GM12878 (cell line): ENCODE results near the gene DGCR8. TPM values are rescaled to one million over a fixed set of nuclear protein-coding genes. Genes with fewer than 3 reads are reported as not detected.

ENCODE experiments used
- ATAC-seq: fragments of 200-7000 bp; cut with Tn5 transposase; 3 replicates; pipeline ENCODE4 v1.9.1; 2020; ENCODE audit warnings: mild to moderate bottlenecking, moderate library complexity
- BruUV-seq: library from RNA; stranded (reverse); fragments of 400-500 nt; replicated peaks from 2 replicates; lab custom pipeline; 2021; lab: Mats Ljungman, UMichigan
- CTCF ChIA-PET: fragments of 300-600 bp; sonication (Branson Sonifier 250); formaldehyde crosslinking; extraction: SDS; loops from one replicate; lab custom pipeline; 2021; ENCODE audit warnings: inconsistent platforms; lab: Yijun Ruan, JAX
- POLR2A ChIA-PET: fragments of 350-600 bp; formaldehyde crosslinking; extraction: SDS; loops from one replicate; lab custom pipeline; 2021; ENCODE audit warnings: inconsistent platforms; lab: Charles Lee
- RAD21 ChIA-PET: fragments of 300-600 bp; sonication (Branson Sonifier 250); formaldehyde crosslinking; loops from one replicate; lab custom pipeline; 2023; ENCODE audit warnings: antibody characterized with exemption; ENCODE audit not compliant: unreplicated experiment; lab: Charles Lee
- SMC1A ChIA-PET: fragments of 300-600 bp; sonication (Branson Sonifier 250); formaldehyde crosslinking; loops from one replicate; lab custom pipeline; 2023; ENCODE audit not compliant: unreplicated experiment, uncharacterized antibody; lab: Charles Lee
- DNase-seq: peaks from one replicate; pipeline ENCODE4 v3.0.0-alpha.2; 2011; ENCODE audit warnings: low read depth, low spot score
- FAIRE-seq: peaks from 3 replicates; lab custom pipeline; 2011; peaks lifted over from hg19 to GRCh38; lab: Jason Lieb, UNC
- H2AFZ ChIP-seq: 2 replicates; pipeline ENCODE4 v1.6.0; 2011; ENCODE audit warnings: low read depth, low read length, control low read depth; ENCODE audit not compliant: control insufficient read depth
- H3K27ac ChIP-seq: 2 replicates; pipeline ENCODE4 v1.5.1; 2011; ENCODE audit warnings: control low read depth; ENCODE audit not compliant: control insufficient read depth, insufficient read depth
- H3K27me3 ChIP-seq, 2 experiments: replicated peaks in 1 of 2; 2 replicates each; pipeline versions ENCODE4 v1.6.0 to v1.6.1; 2011; ENCODE audit warnings: low read length in 1 of 2; ENCODE audit not compliant: control insufficient read depth in 2 of 2, insufficient read depth in 2 of 2
- H3K36me3 ChIP-seq, 2 experiments: 2 replicates each; pipeline ENCODE4 v1.5.1; 2011; ENCODE audit warnings: low read length in 1 of 2; ENCODE audit not compliant: control insufficient read depth in 2 of 2, insufficient read depth in 2 of 2
- H3K4me1 ChIP-seq: 2 replicates; pipeline ENCODE4 v1.6.1; 2011; ENCODE audit warnings: mild to moderate bottlenecking, low read length, moderate library complexity, mixed read lengths; ENCODE audit not compliant: control insufficient read depth, insufficient read depth
- H3K4me2 ChIP-seq: 2 replicates; pipeline ENCODE4 v1.6.0; 2011; ENCODE audit warnings: control low read depth; ENCODE audit not compliant: control insufficient read depth, insufficient read depth
- H3K4me3 ChIP-seq: fragments of 200-600 bp; sonication (generic); 2 replicates; pipeline ENCODE4 v1.5.1; 2016
- H3K79me2 ChIP-seq: 2 replicates; pipeline ENCODE4 v1.6.0; 2011; ENCODE audit warnings: low read length; ENCODE audit not compliant: control insufficient read depth, insufficient read depth
- H3K9ac ChIP-seq: 2 replicates; pipeline ENCODE4 v1.8.0; 2011; ENCODE audit warnings: low read length, control low read depth, mixed read lengths; ENCODE audit not compliant: control insufficient read depth, insufficient read depth
- H3K9me3 ChIP-seq: replicated peaks from 3 replicates; pipeline ENCODE4 v1.5.1; 2011; ENCODE audit warnings: mild to moderate bottlenecking, low read length; ENCODE audit not compliant: control insufficient read depth, insufficient read depth
- H4K20me1 ChIP-seq: 2 replicates; pipeline ENCODE4 v1.6.0; 2011; ENCODE audit not compliant: control insufficient read depth, insufficient read depth
- EZH2 ChIP-seq: IDR thresholded peaks from 2 replicates; pipeline ENCODE4 v1.6.1; 2012; ENCODE audit warnings: low read depth, mild to moderate bottlenecking, control low read depth, inconsistent platforms, low read length, borderline replicate concordance; ENCODE audit not compliant: control insufficient read depth
- HDAC6 ChIP-seq: fragments of 200-600 bp; sonication (generic); IDR thresholded peaks from one replicate; pipeline ENCODE4 v1.8.0; 2017; ENCODE audit warnings: antibody characterized with exemption; ENCODE audit not compliant: unreplicated experiment
- SKIL ChIP-seq: fragments of 450-650 bp; IDR thresholded peaks from 2 replicates; pipeline ENCODE4 v1.6.1; 2017; ENCODE audit warnings: mild to moderate bottlenecking, low read depth, inconsistent platforms; ENCODE audit not compliant: poor library complexity, severe bottlenecking
- WGBS: methylation state at CpG from one replicate; pipeline ENCODE4 v1.1.6; 2016; ENCODE audit warnings: low lambda C conversion rate; ENCODE audit not compliant: insufficient replicate concordance, insufficient coverage; ENCODE audit errors: missing lambda C conversion rate; 5-methylcytosine and 5-hydroxymethylcytosine counted together
- in situ Hi-C: fragments of 300-500 bp; cut with MboI; formaldehyde crosslinking; loops from 9 replicates; pipeline ENCODE4 v1.14.3; 2018; ENCODE audit warnings: mixed read lengths
- intact Hi-C: fragments of 100-400 bp; cut with micrococcal nuclease; formaldehyde crosslinking; loops from one replicate; pipeline ENCODE4 v1.14.2; 2022; ENCODE audit not compliant: unreplicated experiment
- polyA plus RNA-seq, 11 experiments: library from polyadenylated mRNA; depleted of rRNA in 4 of 11; unstranded in 6 of 11; stranded (reverse) in 5 of 11; fragments of >200 nt; fragmentation: Nextera tagmentation in 4 of 11; fragmentation: Illumina TruSeq in 1 of 11; extraction: Ambion mirVana in 4 of 11; extraction: Trizol in 1 of 11; gene quantifications; 1 replicate in 1 of 11; 2 replicates in 10 of 11; pipeline versions ENCODE4 v1.2.1 to v1.2.3, GENCODE V29; 2011 to 2016; ENCODE audit warnings: inconsistent platforms in 2 of 11, missing spikeins in 2 of 11, low read depth in 1 of 11
- total RNA-seq, 4 experiments: library from RNA; depleted of rRNA in 3 of 4; stranded (reverse); fragments of >200 nt in 3 of 4; fragmentation: Illumina TruSeq in 1 of 4; extraction: Trizol in 1 of 4; gene quantifications; 2 replicates each; pipeline versions ENCODE4 v1.2.1 to v1.2.3, GENCODE V29; 2013 to 2021
- TF ChIP-seq, protein P1 (sequence below): IDR thresholded peaks from 2 replicates; pipeline ENCODE4 v1.6.1; 2011; ENCODE audit warnings: low read depth, mild to moderate bottlenecking, low read length, moderate library complexity, borderline replicate concordance; ENCODE audit errors: extremely low read depth

Gene DGCR8
- total and polyA plus RNA-seq, 10 of the 15 experiments (the other 5 are each of a cell fraction or from before 2014, with no cell fraction given): 1.2 to 35.1 (median 17.2) TPM

GRCh38 chr22:20133930-20134549 is 54.0 kb downstream of the DGCR8 start:
- TF ChIP-seq, protein P1, sequence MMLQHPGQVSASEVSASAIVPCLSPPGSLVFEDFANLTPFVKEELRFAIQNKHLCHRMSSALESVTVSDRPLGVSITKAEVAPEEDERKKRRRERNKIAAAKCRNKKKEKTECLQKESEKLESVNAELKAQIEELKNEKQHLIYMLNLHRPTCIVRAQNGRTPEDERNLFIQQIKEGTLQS: no peak
- no peak for TF ChIP-seq HDAC6
- no peak for TF ChIP-seq SKIL
- TF ChIP-seq EZH2: no peak
- TF ChIP-seq, all 136 proteins: peak for 0
- Histone ChIP-seq H3K4me2 (0 out of 2 replicates have a peak overlapping the region, but pooled peaks have one; percentile 9), H3K79me2 (peaks cover 7% of the 10 kb centered on the region), H3K4me1 (peaks cover 12% of the 10 kb centered on the region), H3K4me3 (no peak overlapping the region), H3K36me3 (no peaks in the 10 kb centered on the region), H4K20me1 (no peaks in the 10 kb centered on the region), H3K27ac (no peak overlapping the region), H3K9me3 (no peaks in the 10 kb centered on the region), H3K9ac (no peak overlapping the region), H3K27me3 (no peaks in the 10 kb centered on the region), H2AFZ (no peak overlapping the region)
- WGBS: 80% methylated on average over 12 of the region's 12 CpGs
- intact Hi-C loops: no loop called here
- no peak for FAIRE-seq
- no TSS peak for BruUV-seq
- in situ Hi-C loops: no loop called here
- SMC1A ChIA-PET: no interaction called here
- RAD21 ChIA-PET: no interaction called here
- no peak for DNase-seq
- ATAC-seq: no peak
- POLR2A ChIA-PET: no interaction called here
- CTCF ChIA-PET: no interaction called here
